ENCODE results near the gene FXYD6.

FXYD6 gene

GRCh38 chr11:117821431-117821830, 55.0 kb downstream of the FXYD6 start:
- H3K4me3 ChIP-seq (ENCODE audit: low read length) = no peak overlapping the region
- TF ChIP-seq CTCF (conservative IDR thresholded peaks at IDR 0.05; ENCODE audit: low read depth, low read length) = no peak
- DNase-seq (ENCODE audit: low read depth) = no peak

GRCh38 chr11:117820516-117820915, 55.9 kb downstream of the FXYD6 start:
- H3K4me3 ChIP-seq (ENCODE audit: low read length) = no peak overlapping the region
- no peak for DNase-seq (ENCODE audit: low read depth)
- no peak for TF ChIP-seq CTCF (conservative IDR thresholded peaks at IDR 0.05; ENCODE audit: low read depth, low read length)

GRCh38 chr11:117820071-117820470, 56.4 kb downstream of the FXYD6 start:
- TF ChIP-seq CTCF (conservative IDR thresholded peaks at IDR 0.05; ENCODE audit: low read depth, low read length) = no peak
- DNase-seq (ENCODE audit: low read depth) = no peak
- no peak overlapping the region for H3K4me3 ChIP-seq (ENCODE audit: low read length)

- DNase-seq (ENCODE audit: low read depth) = no peak
Measured at GRCh38 chr11:117819096-117820040, 57.1 kb downstream of the FXYD6 start.

GRCh38 chr11:117818041-117818873, 58.2 kb downstream of the FXYD6 start:
- H3K4me3 ChIP-seq (ENCODE audit: low read length) = no peak overlapping the region
- no peak for TF ChIP-seq CTCF (conservative IDR thresholded peaks at IDR 0.05; ENCODE audit: low read depth, low read length)
- no peak for DNase-seq (ENCODE audit: low read depth)

More at GRCh38 chr11:117819096-117820040, 57.1 kb downstream of the FXYD6 start:
- TF ChIP-seq CTCF (conservative IDR thresholded peaks at IDR 0.05; ENCODE audit: low read depth, low read length) = peak; percentile 89
- no peak overlapping the region for H3K4me3 ChIP-seq (ENCODE audit: low read length)

GRCh38 chr11:117817368-117818040, 59.0 kb downstream of the FXYD6 start:
- no peak for DNase-seq (ENCODE audit: low read depth)
- H3K4me3 ChIP-seq (ENCODE audit: low read length) = no peak overlapping the region
- peak; percentile 99 for TF ChIP-seq CTCF (conservative IDR thresholded peaks at IDR 0.05; ENCODE audit: low read depth, low read length)

All from retinal pigment epithelial cell (primary cell).